Ovary (tissue), 3 donors: Measurements from ENCODE around the gene HOMER1.

Experiments used
- CTCF ChIP-seq, 3 donors: fragments of 450-650 bp in 2 of 3; fragments of 200-600 bp in 1 of 3; IDR thresholded peaks; one replicate each; pipeline versions ENCODE4 v1.5.1 to v1.8.0; 2016 to 2022; ENCODE audit warnings: antibody characterized with exemption in 3 of 3, mild to moderate bottlenecking in 1 of 3
- POLR2A ChIP-seq: fragments of 450-650 bp; IDR thresholded peaks from one replicate; pipeline ENCODE4 v1.6.1; 2017; ENCODE audit warnings: antibody characterized with exemption, mild to moderate bottlenecking, moderate library complexity
- donor health status: DM: no; HTN: no; CAD: no.

DNA sequence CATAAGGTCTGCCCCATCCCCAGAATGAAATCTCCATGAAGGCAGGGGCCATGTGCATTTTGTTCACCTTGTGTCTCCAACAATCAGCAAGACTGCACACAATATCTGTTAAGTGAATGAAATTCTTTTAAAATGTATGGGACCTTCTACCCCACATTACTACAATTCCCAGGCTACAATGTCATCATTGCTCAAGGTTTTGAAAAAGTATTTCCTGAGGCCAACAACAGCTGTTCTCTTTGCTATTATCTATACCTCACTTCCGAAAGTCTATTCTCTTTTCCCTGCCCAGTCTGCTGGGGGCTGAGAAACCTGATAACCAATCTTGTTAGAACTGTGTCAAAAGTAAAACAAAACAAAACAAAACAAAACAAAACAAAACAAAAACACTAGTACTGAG, 29.2 kb downstream of the HOMER1 start:
- TF ChIP-seq CTCF (IDR thresholded peaks at IDR 0.05) (no peak), POLR2A (no peak)
